ENCODE data around the gene SPRED1. TPM values are rescaled to one million over a fixed set of nuclear protein-coding genes. Genes with fewer than 3 reads are reported as not detected.

Gene SPRED1
- total RNA-seq, 1 donor from 2014 or later, result 29.3 TPM

- H3K27me3 Mint-ChIP-seq (ENCODE audit: unreplicated experiment), result peaks cover 2% of the 10 kb centered on the region
- DNase-seq (ENCODE audit: low spot score), result no peak
- H3K9me3 Mint-ChIP-seq (ENCODE audit: unreplicated experiment), result no peaks in the 10 kb centered on the region
- TF ChIP-seq CTCF (IDR thresholded peaks at IDR 0.05; ENCODE audit: unreplicated experiment), result no peak
- H3K4me1 Mint-ChIP-seq (ENCODE audit: unreplicated experiment), result peaks cover 80% of the 10 kb centered on the region
- peak overlapping the region; percentile 0 for H3K4me3 Mint-ChIP-seq (ENCODE audit: unreplicated experiment)
- peaks cover 3% of the 10 kb centered on the region for H3K36me3 Mint-ChIP-seq (ENCODE audit: low read depth, unreplicated experiment)
- peak overlapping the region; percentile 99 for H3K27ac Mint-ChIP-seq (ENCODE audit: unreplicated experiment)
Observed at GRCh38 chr15:38377636-38378035, 125.0 kb downstream of the SPRED1 start.

GRCh38 chr15:38378161-38378560 is 125.5 kb downstream of the SPRED1 start:
- DNase-seq (ENCODE audit: low spot score), result peak; percentile 35
- peaks cover 3% of the 10 kb centered on the region for H3K36me3 Mint-ChIP-seq (ENCODE audit: low read depth, unreplicated experiment)
- peak overlapping the region; percentile 99 for H3K27ac Mint-ChIP-seq (ENCODE audit: unreplicated experiment)
- no peak for TF ChIP-seq CTCF (IDR thresholded peaks at IDR 0.05; ENCODE audit: unreplicated experiment)
- H3K4me3 Mint-ChIP-seq (ENCODE audit: unreplicated experiment), result no peak overlapping the region
- peaks cover 2% of the 10 kb centered on the region for H3K27me3 Mint-ChIP-seq (ENCODE audit: unreplicated experiment)
- H3K4me1 Mint-ChIP-seq (ENCODE audit: unreplicated experiment), result peaks cover 77% of the 10 kb centered on the region
- no peaks in the 10 kb centered on the region for H3K9me3 Mint-ChIP-seq (ENCODE audit: unreplicated experiment)

GRCh38 chr15:38389924-38390542 is 137.4 kb downstream of the SPRED1 start:
- no peaks in the 10 kb centered on the region for H3K4me1 Mint-ChIP-seq (ENCODE audit: unreplicated experiment)
- TF ChIP-seq CTCF (IDR thresholded peaks at IDR 0.05; ENCODE audit: unreplicated experiment), result peak; percentile 89
- no peaks in the 10 kb centered on the region for H3K9me3 Mint-ChIP-seq (ENCODE audit: unreplicated experiment)
- no peak overlapping the region for H3K27ac Mint-ChIP-seq (ENCODE audit: unreplicated experiment)
- DNase-seq (ENCODE audit: low spot score), result peak; percentile 80
- no peaks in the 10 kb centered on the region for H3K27me3 Mint-ChIP-seq (ENCODE audit: unreplicated experiment)
- H3K36me3 Mint-ChIP-seq (ENCODE audit: low read depth, unreplicated experiment), result no peaks in the 10 kb centered on the region
- no peak overlapping the region for H3K4me3 Mint-ChIP-seq (ENCODE audit: unreplicated experiment)

GRCh38 chr15:38391191-38391590 is 138.6 kb downstream of the SPRED1 start:
- H3K36me3 Mint-ChIP-seq (ENCODE audit: low read depth, unreplicated experiment), result no peaks in the 10 kb centered on the region
- H3K9me3 Mint-ChIP-seq (ENCODE audit: unreplicated experiment), result no peaks in the 10 kb centered on the region

More at GRCh38 chr15:38391191-38391590, 138.6 kb downstream of the SPRED1 start:
- Mint-ChIP-seq H3K4me1 (ENCODE audit: unreplicated experiment) (no peaks in the 10 kb centered on the region), H3K4me3 (ENCODE audit: unreplicated experiment) (no peak overlapping the region), H3K27ac (ENCODE audit: unreplicated experiment) (no peak overlapping the region), H3K27me3 (ENCODE audit: unreplicated experiment) (no peaks in the 10 kb centered on the region)
- no peak for TF ChIP-seq CTCF (IDR thresholded peaks at IDR 0.05; ENCODE audit: unreplicated experiment)
- DNase-seq (ENCODE audit: low spot score), result no peak
